Natural killer cell (primary cell): ENCODE results near the gene RPGR. TPM values are rescaled to one million over a fixed set of nuclear protein-coding genes. Genes with fewer than 3 reads are reported as not detected.

Experiments
- ATAC-seq, 3 donors: fragments of 150-1000 bp in 2 of 3; fragments of 200-7000 bp in 1 of 3; cut with Tn5 transposase; 1 replicate in 1 of 3; 2 replicates in 2 of 3; pipeline ENCODE4 v1.10.0; 2021; ENCODE audit warnings: mild to moderate bottlenecking in 2 of 3, moderate library complexity in 2 of 3
- DNase-seq, 2 donors: peaks; one replicate each; pipeline versions ENCODE4 v3.0.0 to v3.0.0-alpha.2; 2013 to 2021; ENCODE audit warnings: mixed read lengths in 1 of 2
- H3K27ac ChIP-seq: one replicate; pipeline ENCODE4 v1.5.1; 2013; ENCODE audit warnings: mild to moderate bottlenecking, low read length
- H3K27me3 ChIP-seq: one replicate; pipeline ENCODE4 v1.6.1; 2013; ENCODE audit warnings: low read length; ENCODE audit not compliant: control insufficient read depth, insufficient read depth
- H3K36me3 ChIP-seq: one replicate; pipeline ENCODE4 v1.6.1; 2013; ENCODE audit warnings: low read length; ENCODE audit not compliant: control insufficient read depth, insufficient read depth
- H3K4me1 ChIP-seq: one replicate; pipeline ENCODE4 v1.6.1; 2013; ENCODE audit warnings: low read length; ENCODE audit not compliant: control insufficient read depth, insufficient read depth
- H3K4me3 ChIP-seq: one replicate; pipeline ENCODE4 v1.5.1; 2013; ENCODE audit warnings: low read length
- H3K9me3 ChIP-seq: one replicate; pipeline ENCODE4 v1.6.1; 2013; ENCODE audit warnings: low read length; ENCODE audit not compliant: control insufficient read depth, insufficient read depth
- H3K27ac Mint-ChIP-seq, 2 donors: one replicate each; pipeline ENCODE4 v1.8.0; 2022; ENCODE audit warnings: mild to moderate bottlenecking in 2 of 2, mixed read lengths in 2 of 2, moderate library complexity in 1 of 2
- H3K27me3 Mint-ChIP-seq, 2 donors: one replicate each; pipeline ENCODE4 v1.8.0; 2022; ENCODE audit warnings: low read depth in 2 of 2, mixed read lengths in 2 of 2
- H3K36me3 Mint-ChIP-seq: one replicate; pipeline ENCODE4 v1.8.0; 2022; ENCODE audit warnings: mixed read lengths
- H3K4me1 Mint-ChIP-seq, 2 donors: one replicate each; pipeline ENCODE4 v1.8.0; 2022; ENCODE audit warnings: mixed read lengths in 2 of 2
- H3K4me3 Mint-ChIP-seq: one replicate; pipeline ENCODE4 v1.8.0; 2022; ENCODE audit warnings: mild to moderate bottlenecking, moderate library complexity, mixed read lengths
- H3K9me3 Mint-ChIP-seq, 2 donors: one replicate each; pipeline ENCODE4 v1.8.0; 2022; ENCODE audit warnings: mixed read lengths in 2 of 2
- CTCF ChIP-seq: fragments of 200-600 bp; IDR thresholded peaks from one replicate; pipeline ENCODE4 v1.8.0; 2022; ENCODE audit warnings: antibody characterized with exemption
- WGBS: methylation state at CpG from one replicate; pipeline ENCODE4 v1.1.7; 2013; ENCODE audit warnings: missing lambda C conversion rate; ENCODE audit not compliant: insufficient coverage; 5-methylcytosine and 5-hydroxymethylcytosine counted together
- intact Hi-C: fragments of 100-400 bp; cut with micrococcal nuclease; formaldehyde crosslinking; loops from one replicate; pipeline ENCODE4 v1.14.2; 2022
- total RNA-seq, 4 donors: library from RNA; stranded (reverse); fragments of 120-200 nt in 1 of 4; gene quantifications; one replicate each; pipeline versions ENCODE4 v1.2.3 to v1.2.4, GENCODE V29; 2013 to 2022

RPGR gene
- 10 to 100 TPM; 20.8 to 33.7 (median 29.0) TPM for total RNA-seq
- 31.2 TPM for total RNA-seq (2013)

- no peaks in the 10 kb centered on the region for H3K9me3 Mint-ChIP-seq
- Histone ChIP-seq H3K27ac (peak within 1 kb of the TSS; percentile 90), H3K9me3 (no peaks in the 10 kb centered on the region), H3K36me3 (no peaks in the 10 kb centered on the region), H3K4me3 (peak within 1 kb of the TSS; percentile 50), H3K27me3 (no peaks in the 10 kb centered on the region), H3K4me1 (peaks cover 16% of the 10 kb centered on the region)
- H3K36me3 Mint-ChIP-seq = no peaks in the 10 kb centered on the region
- peaks cover 17 to 35% of the 10 kb centered on the region in 2 donors for H3K4me1 Mint-ChIP-seq
- WGBS = under 1% methylated on average over 62 of the region's 67 CpGs
- H3K27ac Mint-ChIP-seq = peak within 1 kb of the TSS; percentile 91 to 98
- ATAC-seq (peak; percentile 94 to 99 (median 96)), DNase-seq (peak; percentile 87 to 94)
- peak; percentile 77 for TF ChIP-seq CTCF
- no peaks in the 10 kb centered on the region for H3K27me3 Mint-ChIP-seq
- intact Hi-C loops = no loop called here
- H3K4me3 Mint-ChIP-seq = peak within 1 kb of the TSS; percentile 91
These were observed at the start of gene RPGR for GRCh38 chrX:38327007-38327774. Gene RPGR, minus strand, starts transcription at chrX:38327509. Its CDS starts 142 bp downstream, at chrX:38327367.

GRCh38 chrX:38376747-38377146 is 49.4 kb upstream of the RPGR start:
- H3K27ac ChIP-seq = no peak overlapping the region
- TF ChIP-seq CTCF = no peak
- no CpG with 5 or more reads among the region's 1 CpG for WGBS
- ATAC-seq (no peak), DNase-seq (no peak)
- H3K27me3 Mint-ChIP-seq = peaks cover 0 to 6% of the 10 kb centered on the region in 2 donors
- H3K27me3 ChIP-seq = no peaks in the 10 kb centered on the region
- H3K36me3 ChIP-seq = no peaks in the 10 kb centered on the region
- no peaks in the 10 kb centered on the region for H3K9me3 ChIP-seq
- intact Hi-C loops = no loop called here
- no peak overlapping the region for H3K4me3 Mint-ChIP-seq
- H3K4me3 ChIP-seq = no peak overlapping the region
- no peaks in the 10 kb centered on the region for H3K9me3 Mint-ChIP-seq
- H3K36me3 Mint-ChIP-seq = no peaks in the 10 kb centered on the region
- no peak overlapping the region for H3K27ac Mint-ChIP-seq
- H3K4me1 Mint-ChIP-seq = no peaks in the 10 kb centered on the region
- H3K4me1 ChIP-seq = no peaks in the 10 kb centered on the region

- H3K36me3 ChIP-seq = no peaks in the 10 kb centered on the region
- H3K36me3 Mint-ChIP-seq = no peaks in the 10 kb centered on the region
- no peak overlapping the region for H3K4me3 Mint-ChIP-seq
- H3K27me3 ChIP-seq = no peaks in the 10 kb centered on the region
- DNase-seq (peak in 1 of 2 donors; percentile 2), ATAC-seq (no peak)
- no peak for TF ChIP-seq CTCF
- intact Hi-C loops = no loop called here
- no peak overlapping the region for H3K4me3 ChIP-seq
- H3K27ac ChIP-seq = no peak overlapping the region
- H3K4me1 ChIP-seq = no peaks in the 10 kb centered on the region
- H3K4me1 Mint-ChIP-seq = no peaks in the 10 kb centered on the region
- 15% methylated on average over 1 of the region's 1 CpG for WGBS
- H3K27ac Mint-ChIP-seq = no peak overlapping the region
- peaks cover 5 to 6% of the 10 kb centered on the region in 2 donors for H3K27me3 Mint-ChIP-seq
- no peaks in the 10 kb centered on the region for H3K9me3 ChIP-seq
- no peaks in the 10 kb centered on the region for H3K9me3 Mint-ChIP-seq
These were observed 48.6 kb upstream of the RPGR start for GRCh38 chrX:38375891-38376290.
